Osteocyte (in vitro differentiated cells): ENCODE results near the gene MTF2. TPM values are rescaled to one million over a fixed set of nuclear protein-coding genes. Genes with fewer than 3 reads are reported as not detected.

Experiments
- DNase-seq: peaks from one replicate; pipeline ENCODE4 v3.0.0; 2021; ENCODE audit warnings: mixed read lengths; ENCODE audit not compliant: unreplicated experiment; ENCODE audit errors: extremely low spot score
- H3K27ac Mint-ChIP-seq: one replicate; pipeline ENCODE4 v1.8.0; 2021; ENCODE audit warnings: mild to moderate bottlenecking, mixed read lengths; ENCODE audit not compliant: unreplicated experiment
- H3K27me3 Mint-ChIP-seq: one replicate; pipeline ENCODE4 v1.8.0; 2021; ENCODE audit warnings: mixed read lengths; ENCODE audit not compliant: unreplicated experiment
- H3K36me3 Mint-ChIP-seq: one replicate; pipeline ENCODE4 v1.8.0; 2021; ENCODE audit warnings: mixed read lengths; ENCODE audit not compliant: unreplicated experiment
- H3K4me1 Mint-ChIP-seq: one replicate; pipeline ENCODE4 v1.8.0; 2021; ENCODE audit warnings: mixed read lengths; ENCODE audit not compliant: unreplicated experiment
- H3K4me3 Mint-ChIP-seq: one replicate; pipeline ENCODE4 v1.8.0; 2021; ENCODE audit warnings: mild to moderate bottlenecking, moderate library complexity, mixed read lengths; ENCODE audit not compliant: unreplicated experiment
- H3K9me3 Mint-ChIP-seq: one replicate; pipeline ENCODE4 v1.8.0; 2021; ENCODE audit warnings: mixed read lengths; ENCODE audit not compliant: unreplicated experiment
- CTCF ChIP-seq: fragments of 200-600 bp; sonication (generic); IDR thresholded peaks from 2 replicates; pipeline ENCODE4 v1.5.0; 2021; ENCODE audit warnings: antibody characterized with exemption, mild to moderate bottlenecking, moderate library complexity
- total RNA-seq: library from RNA; stranded (reverse); gene quantifications from 2 replicates; pipeline ENCODE4 v1.2.1, GENCODE V29; 2021

Gene MTF2
- total RNA-seq, 1 donor from 2014 or later: 24.9 TPM

- Mint-ChIP-seq H3K27me3 (peaks cover 37% of the 10 kb centered on the region), H3K4me3 (no peak overlapping the region), H3K4me1 (no peaks in the 10 kb centered on the region), H3K36me3 (no peaks in the 10 kb centered on the region), H3K9me3 (no peaks in the 10 kb centered on the region), H3K27ac (no peak overlapping the region)
- DNase-seq: no peak
- no peak for TF ChIP-seq CTCF
Measured at GRCh38 chr1:93033785-93034184, 45.3 kb upstream of the MTF2 start.

DNA sequence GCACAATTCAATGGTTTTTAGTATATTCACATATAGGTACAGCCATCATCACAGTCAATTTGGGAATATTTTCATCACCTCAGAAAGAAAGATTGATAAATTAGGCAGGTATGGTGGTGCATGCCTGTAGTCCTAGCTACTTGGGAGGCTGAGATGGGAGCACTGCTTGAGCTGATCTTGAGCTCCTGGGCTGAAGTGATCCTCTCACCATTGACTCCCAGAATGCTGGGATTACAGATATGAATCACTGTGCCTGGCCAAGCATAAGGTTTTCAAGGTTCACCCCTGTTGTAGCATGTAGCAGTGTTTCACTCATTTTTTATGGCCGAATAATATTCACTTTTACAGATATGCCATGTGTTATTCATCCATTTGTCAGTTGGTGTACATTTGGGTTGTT, 44.7 kb upstream of the MTF2 start:
- no peak overlapping the region for H3K4me3 Mint-ChIP-seq
- no peaks in the 10 kb centered on the region for H3K4me1 Mint-ChIP-seq
- no peak for TF ChIP-seq CTCF
- DNase-seq: no peak
- peaks cover 33% of the 10 kb centered on the region for H3K27me3 Mint-ChIP-seq
- no peaks in the 10 kb centered on the region for H3K9me3 Mint-ChIP-seq
- no peaks in the 10 kb centered on the region for H3K36me3 Mint-ChIP-seq
- H3K27ac Mint-ChIP-seq: no peak overlapping the region

- H3K9me3 Mint-ChIP-seq: no peaks in the 10 kb centered on the region
- H3K4me1 Mint-ChIP-seq: no peaks in the 10 kb centered on the region
- H3K36me3 Mint-ChIP-seq: no peaks in the 10 kb centered on the region
- no peak overlapping the region for H3K27ac Mint-ChIP-seq
- H3K4me3 Mint-ChIP-seq: no peak overlapping the region
- H3K27me3 Mint-ChIP-seq: peaks cover 25% of the 10 kb centered on the region
- no peak for TF ChIP-seq CTCF
- no peak for DNase-seq
Measured at GRCh38 chr1:93036672-93037071, 42.4 kb upstream of the MTF2 start.

GRCh38 chr1:93042187-93043056, 36.7 kb upstream of the MTF2 start:
- Mint-ChIP-seq H3K4me3 (no peak overlapping the region), H3K36me3 (no peaks in the 10 kb centered on the region), H3K27me3 (peaks cover 12% of the 10 kb centered on the region), H3K9me3 (no peaks in the 10 kb centered on the region), H3K27ac (no peak overlapping the region), H3K4me1 (no peaks in the 10 kb centered on the region)
- no peak for DNase-seq
- no peak for TF ChIP-seq CTCF

GRCh38 chr1:93043057-93043557, 36.0 kb upstream of the MTF2 start:
- Mint-ChIP-seq H3K27ac (no peak overlapping the region), H3K27me3 (peaks cover 12% of the 10 kb centered on the region), H3K4me1 (no peaks in the 10 kb centered on the region), H3K9me3 (no peaks in the 10 kb centered on the region), H3K4me3 (no peak overlapping the region), H3K36me3 (no peaks in the 10 kb centered on the region)
- TF ChIP-seq CTCF: no peak
- DNase-seq: no peak
